Spinal cord (tissue), 10 donors: Measurements from ENCODE around the gene EWSR1. TPM values are rescaled to one million over a fixed set of nuclear protein-coding genes. Genes with fewer than 3 reads are reported as not detected.

Source experiments
- DNase-seq, 6 donors: peaks; one replicate each; pipeline versions ENCODE4 v3.0.0 to v3.0.0-alpha.2; 2013 to 2015; ENCODE audit warnings: low spot score in 6 of 6, low read depth in 4 of 6
- H3K27ac ChIP-seq: one replicate; pipeline ENCODE4 v1.5.1; 2013; ENCODE audit warnings: low read depth, low read length, control low read depth
- H3K27me3 ChIP-seq: one replicate; pipeline ENCODE4 v1.6.1; 2013; ENCODE audit warnings: low read length; ENCODE audit not compliant: control insufficient read depth, insufficient read depth
- H3K36me3 ChIP-seq: one replicate; pipeline ENCODE4 v1.6.1; 2013; ENCODE audit warnings: low read length; ENCODE audit not compliant: control insufficient read depth, insufficient read depth
- H3K4me1 ChIP-seq: one replicate; pipeline ENCODE4 v1.6.1; 2013; ENCODE audit warnings: low read length; ENCODE audit not compliant: control insufficient read depth, insufficient read depth
- H3K4me3 ChIP-seq: one replicate; pipeline ENCODE4 v1.5.1; 2013; ENCODE audit warnings: low read depth, low read length, control low read depth
- H3K9me3 ChIP-seq: one replicate; pipeline ENCODE4 v1.6.1; 2013; ENCODE audit warnings: low read length; ENCODE audit not compliant: control insufficient read depth, insufficient read depth
- WGBS: methylation state at CpG from one replicate; pipeline ENCODE4 v1.1.5; 2013; ENCODE audit warnings: missing lambda C conversion rate; ENCODE audit not compliant: insufficient coverage; 5-methylcytosine and 5-hydroxymethylcytosine counted together
- polyA plus RNA-seq, 2 donors: library from polyadenylated mRNA; unstranded; fragments of 120-200 nt; gene quantifications; one replicate each; pipeline ENCODE4 v1.2.1, GENCODE V29; 2013; ENCODE audit not compliant: insufficient read length in 2 of 2
- total RNA-seq, 2 donors: library from RNA; depleted of rRNA in 1 of 2; stranded (reverse); fragments of 120-200 nt in 1 of 2; fragments of >200 nt in 1 of 2; gene quantifications; one replicate each; pipeline versions ENCODE4 v1.2.3 to v1.2.4, GENCODE V29; 2013 to 2014
- donor health status: healthy.

Gene EWSR1
- total and polyA plus RNA-seq, 4 donors: 114 to 316 (median 248) TPM

- WGBS: 78% methylated on average over 13 of the region's 13 CpGs
- H3K36me3 ChIP-seq: peaks cover 44% of the 10 kb centered on the region
- peaks cover 27% of the 10 kb centered on the region for H3K27me3 ChIP-seq
- no peak overlapping the region for H3K4me3 ChIP-seq
- H3K27ac ChIP-seq: no peak overlapping the region
- peaks cover 81% of the 10 kb centered on the region for H3K4me1 ChIP-seq
- no peak for DNase-seq
- H3K9me3 ChIP-seq: no peaks in the 10 kb centered on the region
These were observed 40.8 kb downstream of the EWSR1 start for GRCh38 chr22:29308791-29309262.

GRCh38 chr22:29309332-29310064 is 41.4 kb downstream of the EWSR1 start:
- H3K27ac ChIP-seq: no peak overlapping the region

GRCh38 chr22:29310065-29310862 is 42.2 kb downstream of the EWSR1 start:
- H3K27ac ChIP-seq: peak overlapping the region; percentile 69
- no peak for DNase-seq
- no peak overlapping the region for H3K4me3 ChIP-seq
- peaks cover 90% of the 10 kb centered on the region for H3K4me1 ChIP-seq
- H3K36me3 ChIP-seq: peaks cover 44% of the 10 kb centered on the region
- WGBS: 77% methylated on average over 23 of the region's 28 CpGs
- no peaks in the 10 kb centered on the region for H3K9me3 ChIP-seq
- H3K27me3 ChIP-seq: peaks cover 39% of the 10 kb centered on the region

More at GRCh38 chr22:29309332-29310064, 41.4 kb downstream of the EWSR1 start:
- H3K27me3 ChIP-seq: peaks cover 34% of the 10 kb centered on the region
- DNase-seq: no peak
- peaks cover 44% of the 10 kb centered on the region for H3K36me3 ChIP-seq
- peaks cover 88% of the 10 kb centered on the region for H3K4me1 ChIP-seq
- H3K4me3 ChIP-seq: no peak overlapping the region
- 82% methylated on average over 17 of the region's 21 CpGs for WGBS
- H3K9me3 ChIP-seq: no peaks in the 10 kb centered on the region

GRCh38 chr22:29310863-29311339 is 42.8 kb downstream of the EWSR1 start:
- Histone ChIP-seq H3K27ac (peak overlapping the region; percentile 69), H3K36me3 (peaks cover 44% of the 10 kb centered on the region), H3K4me3 (no peak overlapping the region), H3K9me3 (no peaks in the 10 kb centered on the region), H3K4me1 (peaks cover 87% of the 10 kb centered on the region), H3K27me3 (peaks cover 41% of the 10 kb centered on the region)
- DNase-seq: peak in 5 of 6 donors; percentile 60 to 95 (median 75)
- 25% methylated on average over 13 of the region's 18 CpGs for WGBS

GRCh38 chr22:29311464-29312217 is 43.6 kb downstream of the EWSR1 start:
- H3K36me3 ChIP-seq: peaks cover 44% of the 10 kb centered on the region
- DNase-seq: no peak
- peak overlapping the region; percentile 42 for H3K27ac ChIP-seq
- no peaks in the 10 kb centered on the region for H3K9me3 ChIP-seq
- peaks cover 48% of the 10 kb centered on the region for H3K27me3 ChIP-seq
- peaks cover 81% of the 10 kb centered on the region for H3K4me1 ChIP-seq
- 49% methylated on average over 47 of the region's 50 CpGs for WGBS
- H3K4me3 ChIP-seq: no peak overlapping the region

- 92% methylated on average over 20 of the region's 25 CpGs for WGBS
- Histone ChIP-seq H3K27me3 (peaks cover 52% of the 10 kb centered on the region), H3K36me3 (peaks cover 44% of the 10 kb centered on the region), H3K9me3 (no peaks in the 10 kb centered on the region), H3K4me1 (peaks cover 77% of the 10 kb centered on the region), H3K27ac (no peak overlapping the region), H3K4me3 (no peak overlapping the region)
- DNase-seq: no peak
These were observed 44.4 kb downstream of the EWSR1 start for GRCh38 chr22:29312218-29313125.

GRCh38 chr22:29313126-29313575 is 45.1 kb downstream of the EWSR1 start:
- H3K36me3 ChIP-seq: peaks cover 40% of the 10 kb centered on the region
- peak in 2 of 6 donors; percentile 54 to 73 for DNase-seq
- H3K27me3 ChIP-seq: peaks cover 52% of the 10 kb centered on the region
- WGBS: 8% methylated on average over 44 of the region's 44 CpGs
- H3K4me3 ChIP-seq: no peak overlapping the region
- H3K9me3 ChIP-seq: no peaks in the 10 kb centered on the region
- no peak overlapping the region for H3K27ac ChIP-seq
- peaks cover 75% of the 10 kb centered on the region for H3K4me1 ChIP-seq

- H3K4me1 ChIP-seq: peaks cover 73% of the 10 kb centered on the region
- no peak overlapping the region for H3K27ac ChIP-seq
- no peak for DNase-seq
- no peaks in the 10 kb centered on the region for H3K9me3 ChIP-seq
- 21% methylated on average over 51 of the region's 51 CpGs for WGBS
- peaks cover 52% of the 10 kb centered on the region for H3K27me3 ChIP-seq
- peaks cover 33% of the 10 kb centered on the region for H3K36me3 ChIP-seq
- no peak overlapping the region for H3K4me3 ChIP-seq
These were observed 45.8 kb downstream of the EWSR1 start for GRCh38 chr22:29313576-29314466.
